H9 (cell line): ENCODE data around the gene CCZ1. TPM values are rescaled to one million over a fixed set of nuclear protein-coding genes. Genes with fewer than 3 reads are reported as not detected.
"Not testable (repeated sequence)": the region's sequence is repeated elsewhere in the genome, so short reads cannot be mapped to it uniquely, and the experiment has no call there.

ENCODE experiments used
- DNase-seq: peaks from one replicate; pipeline ENCODE4 v3.0.0-alpha.2; 2017
- H2AFZ ChIP-seq: one replicate; pipeline ENCODE4 v1.6.1; 2013; ENCODE audit warnings: mild to moderate bottlenecking, low read length, control low read depth, moderate library complexity
- H2AK5ac ChIP-seq: 2 replicates; pipeline ENCODE4 v1.6.1; 2013; ENCODE audit warnings: low read length, control low read depth, mixed read lengths; ENCODE audit not compliant: insufficient read length
- H2BK120ac ChIP-seq: one replicate; pipeline ENCODE4 v1.6.1; 2013; ENCODE audit warnings: low read depth, mild to moderate bottlenecking, low read length, control low read depth, inconsistent platforms; ENCODE audit not compliant: poor library complexity, severe bottlenecking
- H2BK12ac ChIP-seq: 2 replicates; pipeline ENCODE4 v1.6.1; 2013; ENCODE audit warnings: low read length, control low read depth, mixed read lengths, low read depth; ENCODE audit not compliant: insufficient read length
- H2BK15ac ChIP-seq: 2 replicates; pipeline ENCODE4 v1.6.1; 2013; ENCODE audit warnings: low read depth, low read length, control low read depth
- H2BK20ac ChIP-seq: one replicate; pipeline ENCODE4 v1.6.1; 2013; ENCODE audit warnings: low read depth, mild to moderate bottlenecking, low read length, control low read depth, inconsistent platforms; ENCODE audit not compliant: poor library complexity, severe bottlenecking
- H2BK5ac ChIP-seq: 2 replicates; pipeline ENCODE4 v1.6.1; 2013; ENCODE audit warnings: low read length, control low read depth, mixed read lengths; ENCODE audit not compliant: insufficient read length
- H3K14ac ChIP-seq: 2 replicates; pipeline ENCODE4 v1.6.1; 2013; ENCODE audit warnings: low read length, control low read depth; ENCODE audit not compliant: insufficient read depth
- H3K18ac ChIP-seq: 2 replicates; pipeline ENCODE4 v1.6.1; 2013; ENCODE audit warnings: low read depth, mild to moderate bottlenecking, mixed read lengths, low read length, control low read depth; ENCODE audit not compliant: insufficient read length
- H3K23ac ChIP-seq: 2 replicates; pipeline ENCODE4 v1.6.1; 2013; ENCODE audit warnings: low read length, control low read depth, mixed read lengths, low read depth; ENCODE audit not compliant: insufficient read length
- H3K23me2 ChIP-seq: 2 replicates; pipeline ENCODE4 v1.6.1; 2013; ENCODE audit warnings: low read depth, mild to moderate bottlenecking, mixed read lengths, low read length, control low read depth; ENCODE audit not compliant: insufficient read length, poor library complexity, severe bottlenecking
- H3K27ac ChIP-seq: 2 replicates; pipeline ENCODE4 v1.5.1; 2013; ENCODE audit warnings: low read length, control low read depth, mixed read lengths, low read depth; ENCODE audit not compliant: insufficient read length
- H3K27me3 ChIP-seq: 2 replicates; pipeline ENCODE4 v1.6.1; 2013; ENCODE audit warnings: low read length, control low read depth, inconsistent platforms; ENCODE audit not compliant: insufficient read depth
- H3K4ac ChIP-seq: 2 replicates; pipeline ENCODE4 v1.6.1; 2013; ENCODE audit warnings: low read depth, mild to moderate bottlenecking, control low read depth, inconsistent platforms, low read length, moderate library complexity
- H3K4me1 ChIP-seq: 2 replicates; pipeline ENCODE4 v1.6.1; 2013; ENCODE audit warnings: low read length, control low read depth, inconsistent platforms; ENCODE audit not compliant: insufficient read depth
- H3K4me2 ChIP-seq: 2 replicates; pipeline ENCODE4 v1.6.1; 2013; ENCODE audit warnings: low read length, control low read depth, mixed read lengths; ENCODE audit not compliant: insufficient read length, insufficient read depth
- H3K56ac ChIP-seq: 2 replicates; pipeline ENCODE4 v1.6.1; 2013; ENCODE audit warnings: low read depth, mild to moderate bottlenecking, mixed read lengths, low read length, control low read depth; ENCODE audit not compliant: insufficient read length
- H3K79me1 ChIP-seq: 2 replicates; pipeline ENCODE4 v1.6.1; 2013; ENCODE audit warnings: low read depth, mild to moderate bottlenecking, moderate library complexity, low read length, control low read depth, inconsistent platforms; ENCODE audit not compliant: insufficient read depth, poor library complexity, severe bottlenecking
- H3K79me2 ChIP-seq: 2 replicates; pipeline ENCODE4 v1.6.1; 2013; ENCODE audit warnings: low read length, control low read depth, inconsistent platforms; ENCODE audit not compliant: insufficient read depth
- H3K9ac ChIP-seq: 2 replicates; pipeline ENCODE4 v1.6.1; 2013; ENCODE audit warnings: low read length, control low read depth, mixed read lengths; ENCODE audit not compliant: insufficient read length; ENCODE audit errors: extremely low read depth
- H3K9me3 ChIP-seq: one replicate; pipeline ENCODE4 v1.6.1; 2013; ENCODE audit warnings: low read depth, low read length, inconsistent platforms; ENCODE audit not compliant: control insufficient read depth
- H3T11ph ChIP-seq: one replicate; pipeline ENCODE4 v1.6.1; 2013; ENCODE audit warnings: mild to moderate bottlenecking, low read length, control low read depth, inconsistent platforms
- H4K20me1 ChIP-seq: one replicate; pipeline ENCODE4 v1.6.1; 2013; ENCODE audit not compliant: control insufficient read depth, insufficient read length, insufficient read depth
- H4K5ac ChIP-seq: 2 replicates; pipeline ENCODE4 v1.6.1; 2013; ENCODE audit warnings: low read depth, mild to moderate bottlenecking, mixed read lengths, low read length, control low read depth; ENCODE audit not compliant: insufficient read length
- H4K8ac ChIP-seq: replicated peaks from 2 replicates; pipeline ENCODE4 v1.6.1; 2013; ENCODE audit warnings: low read length, control low read depth, mixed read lengths, low read depth; ENCODE audit not compliant: insufficient read length
- H4K91ac ChIP-seq: 2 replicates; pipeline ENCODE4 v1.6.1; 2013; ENCODE audit warnings: low read depth, mild to moderate bottlenecking, moderate library complexity, mixed read lengths, low read length, control low read depth; ENCODE audit not compliant: insufficient read length
- H3K27ac Mint-ChIP-seq, 3 experiments: 2 replicates in 2 of 3; 3 replicates in 1 of 3; pipeline ENCODE4 v1.8.0; 2020 to 2021; ENCODE audit warnings: mixed read lengths in 3 of 3, mild to moderate bottlenecking in 1 of 3, moderate library complexity in 1 of 3
- H3K27me3 Mint-ChIP-seq: 2 replicates; pipeline ENCODE4 v1.8.0; 2021; ENCODE audit warnings: low read depth, mild to moderate bottlenecking, moderate library complexity, mixed read lengths
- H3K36me3 Mint-ChIP-seq, 3 experiments: 2 replicates in 2 of 3; 3 replicates in 1 of 3; pipeline ENCODE4 v1.8.0; 2020 to 2021; ENCODE audit warnings: low read depth in 3 of 3, mixed read lengths in 3 of 3; ENCODE audit not compliant: insufficient read depth in 1 of 3
- H3K4me1 Mint-ChIP-seq, 2 experiments: 2 replicates each; pipeline ENCODE4 v1.8.0; 2020; ENCODE audit warnings: mixed read lengths in 2 of 2
- H3K4me3 Mint-ChIP-seq, 2 experiments: 2 replicates in 1 of 2; 3 replicates in 1 of 2; pipeline ENCODE4 v1.8.0; 2020 to 2021; ENCODE audit warnings: mild to moderate bottlenecking in 2 of 2, mixed read lengths in 2 of 2, moderate library complexity in 1 of 2
- H3K9me3 Mint-ChIP-seq, 2 experiments: 2 replicates in 1 of 2; 3 replicates in 1 of 2; pipeline ENCODE4 v1.8.0; 2020; ENCODE audit warnings: mild to moderate bottlenecking in 2 of 2, mixed read lengths in 2 of 2, moderate library complexity in 1 of 2
- CTCF ChIP-seq: fragments of 200-600 bp; sonication (generic); conservative IDR thresholded peaks from 3 replicates; pipeline ENCODE4 v1.8.0; 2021; ENCODE audit warnings: antibody characterized with exemption, mild to moderate bottlenecking
- WGBS: extraction: QIAGEN DNeasy Blood & Tissue Kit; methylation state at CpG from one replicate; pipeline ENCODE4 v1.1.7; 2013; ENCODE audit warnings: missing lambda C conversion rate, low lambda C conversion rate, mixed read lengths; ENCODE audit not compliant: insufficient read length; ENCODE audit errors: extremely low coverage; 5-methylcytosine and 5-hydroxymethylcytosine counted together
- total RNA-seq: library from RNA; stranded (reverse); gene quantifications from 2 replicates; pipeline ENCODE4 v1.2.1, GENCODE V29; 2021

Gene CCZ1
- total RNA-seq, 1 experiment from 2014 or later: 139 TPM

DNA sequence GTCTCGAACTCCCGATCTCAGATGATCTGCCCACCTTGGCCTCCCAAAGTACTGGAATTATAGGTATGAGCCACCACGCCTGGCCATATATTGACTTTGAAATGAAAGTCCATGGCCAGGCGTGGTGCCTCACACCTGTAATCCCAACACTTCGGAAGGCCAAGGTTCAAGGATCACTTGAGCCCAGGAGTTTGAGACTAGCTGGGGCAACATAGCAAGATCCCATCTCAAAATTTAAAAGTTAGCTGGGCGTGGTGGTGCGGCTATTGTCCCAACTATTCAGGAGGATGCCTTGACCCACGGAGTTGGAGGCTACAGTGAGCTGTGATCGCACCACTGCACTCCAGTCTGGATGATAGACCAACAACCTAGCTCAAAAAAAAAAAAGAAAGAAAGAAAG is 6.0 kb upstream of the CCZ1 start:
- WGBS: no CpG with 5 or more reads among the region's 9 CpGs

GRCh38 chr7:5897369-5897919 is 1.1 kb upstream of the CCZ1 start:
- not testable (repeated sequence) for H4K8ac ChIP-seq, H2BK120ac ChIP-seq, H3K79me1 ChIP-seq, H3K4ac ChIP-seq, H3K9ac ChIP-seq, H2BK12ac ChIP-seq, H3K4me1 Mint-ChIP-seq, H3K4me2 ChIP-seq, H3K36me3 Mint-ChIP-seq, H3K79me2 ChIP-seq, H3K27ac ChIP-seq, H3K27me3 Mint-ChIP-seq, H3K18ac ChIP-seq, H2BK20ac ChIP-seq, H3K27me3 ChIP-seq, H3K9me3 Mint-ChIP-seq, H2BK5ac ChIP-seq, H3K9me3 ChIP-seq, H3K23me2 ChIP-seq, H3K4me1 ChIP-seq, H2AFZ ChIP-seq, H3K56ac ChIP-seq, H2BK15ac ChIP-seq, H3K14ac ChIP-seq, H3T11ph ChIP-seq, H2AK5ac ChIP-seq, H4K5ac ChIP-seq, H4K91ac ChIP-seq, H4K20me1 ChIP-seq, H3K23ac ChIP-seq
- H3K4me3 Mint-ChIP-seq: peak overlapping the region; percentile 45 to 72
- peak; percentile 63 for DNase-seq
- no CpG with 5 or more reads among the region's 13 CpGs for WGBS
- peak overlapping the region; percentile 28 to 69 (median 63); a peak in 3 of 7 replicates for H3K27ac Mint-ChIP-seq

More for the DNA sequence above, 6.0 kb upstream of the CCZ1 start:
- H2BK120ac ChIP-seq: no peak overlapping the region
- no peak overlapping the region for H2BK12ac ChIP-seq
- no peaks in the 10 kb centered on the region for H3K79me1 ChIP-seq
- no peak overlapping the region for H4K8ac ChIP-seq
- H3K4me1 Mint-ChIP-seq: peaks cover 0 to 4% of the 10 kb centered on the region in 2 experiments; a peak in 2 of 4 replicates
- H3K27me3 Mint-ChIP-seq: peaks cover 2% of the 10 kb centered on the region; the same call in 1 of the 2 replicates
- H3K56ac ChIP-seq: no peak overlapping the region
- no peak overlapping the region for H4K5ac ChIP-seq
- no peaks in the 10 kb centered on the region for H3K4me1 ChIP-seq
- H3K23ac ChIP-seq: no peak overlapping the region
- H3K36me3 Mint-ChIP-seq: no peaks in the 10 kb centered on the region
- no peak overlapping the region for H3K27ac ChIP-seq
- H3K9ac ChIP-seq: no peak overlapping the region
- no peak overlapping the region for H3K4ac ChIP-seq
- H3T11ph ChIP-seq: no peak overlapping the region
- no peak overlapping the region for H3K4me2 ChIP-seq
- no peaks in the 10 kb centered on the region for H3K27me3 ChIP-seq
- H2BK5ac ChIP-seq: no peak overlapping the region
- H3K4me3 Mint-ChIP-seq: no peak overlapping the region
- H3K9me3 ChIP-seq: no peaks in the 10 kb centered on the region
- H2BK20ac ChIP-seq: no peak overlapping the region
- H3K14ac ChIP-seq: no peak overlapping the region
- H4K91ac ChIP-seq: no peak overlapping the region
- DNase-seq: no peak
- no peak overlapping the region for H2AK5ac ChIP-seq
- no peaks in the 10 kb centered on the region for H3K79me2 ChIP-seq
- no peaks in the 10 kb centered on the region for H3K9me3 Mint-ChIP-seq
- 0 out of 7 replicates have a peak overlapping the region, but pooled peaks of 1 of the 3 experiments have one; percentile 61 for H3K27ac Mint-ChIP-seq
- no peak overlapping the region for H3K18ac ChIP-seq
- no peak overlapping the region for H2BK15ac ChIP-seq
- H2AFZ ChIP-seq: no peak overlapping the region
- TF ChIP-seq CTCF: no peak
- H4K20me1 ChIP-seq: no peaks in the 10 kb centered on the region
- no peaks in the 10 kb centered on the region for H3K23me2 ChIP-seq
